A549 (cell line): ENCODE results near the gene PAK2.

ENCODE experiments used
- NFE2L2 ChIP-seq: fragments of 150-350 bp; conservative IDR thresholded peaks from 2 replicates; pipeline ENCODE4 v1.6.1; 2014; ENCODE audit warnings: low read length
- NPAS2 ChIP-seq: fragments of 250-450 bp; sonication (Bioruptor Pico); IDR thresholded peaks from 2 replicates; pipeline ENCODE4 v1.8.0; 2022; ENCODE audit warnings: mild to moderate bottlenecking, moderate library complexity, borderline replicate concordance
- REST ChIP-seq: fragments of 200-600 bp; sonication (generic); IDR thresholded peaks from 2 replicates; pipeline ENCODE4 v1.6.1; 2016; ENCODE audit warnings: antibody characterized with exemption, mild to moderate bottlenecking, moderate library complexity

GRCh38 chr3:196695849-196696226 lies 43.8 kb upstream of the PAK2 start:
- TF ChIP-seq NFE2L2: no peak
- TF ChIP-seq NPAS2 (CRISPR knock-in tag): no peak
- TF ChIP-seq REST: no peak
